Stimulated activated CD4-positive, alpha-beta T cell treated with anti-CD3 and anti-CD28 coated beads, Interleukin-15, amount 100 ng/mL, for 1 hour (primary cell): ENCODE data around the gene SPINT1.

Experiments used
- DNase-seq, 2 donors: peaks; one replicate each; pipeline ENCODE4 v3.0.0-alpha.2; 2020; ENCODE audit warnings: low read depth in 1 of 2, low spot score in 1 of 2

The SPINT1 gene

GRCh38 chr15:40892447-40893012 lies 48.7 kb downstream of the SPINT1 start:
- no peak for DNase-seq

- DNase-seq = no peak
Observed at GRCh38 chr15:40893019-40893670, 49.3 kb downstream of the SPINT1 start.

- DNase-seq = peak; percentile 97 to 100
Observed at GRCh38 chr15:40893733-40894680, 50.2 kb downstream of the SPINT1 start, which contains the start of gene VPS18. VPS18 (plus strand) TSS chr15:40894450; CDS start chr15:40894769, 319 bp downstream.

DNA sequence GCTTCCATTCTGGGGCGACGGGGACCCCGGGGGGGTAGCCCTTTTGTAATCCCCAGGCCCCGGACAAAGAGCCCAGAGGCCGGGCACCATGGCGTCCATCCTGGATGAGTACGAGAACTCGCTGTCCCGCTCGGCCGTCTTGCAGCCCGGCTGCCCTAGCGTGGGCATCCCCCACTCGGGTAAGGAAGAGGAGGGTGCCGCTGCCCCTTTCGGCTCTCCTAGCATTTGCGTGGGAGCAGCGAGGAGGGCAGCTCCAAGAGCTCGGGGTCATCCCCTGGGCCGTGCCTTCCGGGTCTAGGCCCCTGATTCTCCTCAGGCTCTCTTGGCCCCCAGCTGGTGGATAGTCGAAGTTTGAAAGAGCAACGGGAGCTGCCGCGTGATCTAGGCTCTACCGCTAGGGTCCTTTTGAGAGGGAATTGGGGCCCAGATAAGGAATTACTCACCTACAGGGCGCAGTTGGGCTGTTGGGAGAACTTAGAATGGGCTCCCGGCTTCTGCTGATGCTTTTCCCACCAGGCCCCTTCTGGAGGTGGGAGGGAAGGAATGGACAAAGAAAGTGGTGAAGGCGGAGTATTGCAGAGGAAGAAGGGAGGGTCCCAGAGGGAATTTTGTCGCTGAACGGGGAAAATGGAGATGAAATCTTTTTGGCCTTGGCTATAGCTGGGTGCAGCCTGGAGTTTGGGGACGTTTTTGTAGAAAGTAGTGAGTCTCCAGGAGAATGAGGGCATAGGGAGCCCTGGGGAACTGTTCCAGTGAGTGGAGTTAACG lies 51.0 kb downstream of the SPINT1 start:
- DNase-seq = peak in 1 of 2 donors; percentile 23

DNA sequence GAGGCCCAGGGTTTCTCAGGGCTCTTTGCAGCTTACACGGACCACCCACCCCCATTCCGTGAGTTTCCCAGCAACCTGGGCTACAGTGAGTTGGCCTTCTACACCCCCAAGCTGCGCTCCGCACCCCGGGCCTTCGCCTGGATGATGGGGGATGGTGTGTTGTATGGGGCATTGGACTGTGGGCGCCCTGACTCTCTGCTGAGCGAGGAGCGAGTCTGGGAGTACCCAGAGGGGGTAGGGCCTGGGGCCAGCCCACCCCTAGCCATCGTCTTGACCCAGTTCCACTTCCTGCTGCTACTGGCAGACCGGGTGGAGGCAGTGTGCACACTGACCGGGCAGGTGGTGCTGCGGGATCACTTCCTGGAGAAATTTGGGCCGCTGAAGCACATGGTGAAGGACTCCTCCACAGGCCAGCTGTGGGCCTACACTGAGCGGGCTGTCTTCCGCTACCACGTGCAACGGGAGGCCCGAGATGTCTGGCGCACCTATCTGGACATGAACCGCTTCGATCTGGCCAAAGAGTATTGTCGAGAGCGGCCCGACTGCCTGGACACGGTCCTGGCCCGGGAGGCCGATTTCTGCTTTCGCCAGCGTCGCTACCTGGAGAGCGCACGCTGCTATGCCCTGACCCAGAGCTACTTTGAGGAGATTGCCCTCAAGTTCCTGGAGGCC lies 55.8 kb downstream of the SPINT1 start:
- no peak for DNase-seq

- DNase-seq = no peak
Observed at GRCh38 chr15:40900256-40901052, 56.6 kb downstream of the SPINT1 start.

DNA sequence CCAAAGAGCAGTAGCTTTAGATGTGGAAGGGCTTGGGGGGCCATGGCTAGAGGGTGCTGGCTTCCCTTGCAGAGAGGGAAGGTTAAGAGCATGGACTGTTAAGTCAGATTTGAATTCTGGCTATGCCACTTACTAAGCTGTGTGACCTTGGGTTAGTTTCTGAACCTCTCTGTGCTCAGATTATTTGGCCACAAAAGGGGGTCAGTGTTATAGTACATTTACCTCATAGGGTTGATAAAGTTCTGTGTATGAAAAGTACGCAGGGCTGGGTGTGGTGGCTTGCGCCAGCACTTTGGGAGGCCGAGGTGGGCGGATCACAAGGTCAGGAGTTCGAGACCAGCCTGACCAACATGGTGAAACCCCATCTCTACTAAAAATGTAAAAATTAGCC lies 57.2 kb downstream of the SPINT1 start:
- DNase-seq = no peak

- DNase-seq = no peak
Observed at GRCh38 chr15:40902605-40903561, 59.0 kb downstream of the SPINT1 start.

GRCh38 chr15:40904552-40905201 lies 60.8 kb downstream of the SPINT1 start:
- DNase-seq = no peak

DNA sequence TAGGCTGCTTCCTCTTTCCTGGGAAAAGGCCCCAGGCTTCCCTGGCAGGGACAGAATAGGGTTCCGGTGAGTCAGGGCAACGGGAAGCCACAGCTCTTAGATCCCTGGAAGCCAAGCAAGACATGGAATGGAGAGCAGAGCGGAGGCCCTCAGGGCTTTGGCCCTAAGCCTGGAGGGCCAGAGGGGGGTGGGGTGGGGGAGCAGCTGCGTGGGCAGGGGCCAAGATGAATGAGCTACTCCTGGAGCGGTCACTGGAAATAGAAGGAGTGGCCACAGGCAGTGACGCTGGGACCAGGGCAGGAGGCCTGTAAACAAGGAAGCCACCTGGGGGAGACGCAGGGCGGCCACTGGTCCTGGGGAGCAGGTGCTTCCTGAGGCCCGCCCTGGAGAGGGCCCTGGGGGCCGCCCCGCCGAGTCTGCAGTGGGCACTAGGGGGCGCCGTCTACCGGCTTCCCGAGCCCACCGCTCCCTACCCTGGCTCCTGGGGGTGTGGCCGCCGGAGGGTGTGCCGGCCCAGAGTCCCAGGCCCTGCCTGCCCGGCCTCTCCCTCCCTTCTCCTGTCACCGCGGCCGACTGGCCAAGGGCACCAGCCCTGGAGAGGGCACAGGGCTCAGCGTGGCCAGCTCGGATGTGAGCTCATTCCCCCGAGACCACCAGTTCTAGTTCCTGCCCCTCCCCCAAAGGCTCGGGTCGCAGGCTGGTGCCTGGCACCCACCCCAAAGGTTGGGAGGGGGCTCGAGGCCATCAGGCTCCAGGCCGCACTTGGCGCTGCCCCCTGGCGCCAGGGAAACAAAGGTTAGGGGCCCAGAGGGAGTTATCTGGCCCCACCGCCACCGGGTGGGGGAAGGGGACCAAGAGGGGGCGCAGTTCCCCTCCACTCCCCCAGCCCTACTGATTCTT lies 62.5 kb downstream of the SPINT1 start:
- peak; percentile 52 to 67 for DNase-seq

DNA sequence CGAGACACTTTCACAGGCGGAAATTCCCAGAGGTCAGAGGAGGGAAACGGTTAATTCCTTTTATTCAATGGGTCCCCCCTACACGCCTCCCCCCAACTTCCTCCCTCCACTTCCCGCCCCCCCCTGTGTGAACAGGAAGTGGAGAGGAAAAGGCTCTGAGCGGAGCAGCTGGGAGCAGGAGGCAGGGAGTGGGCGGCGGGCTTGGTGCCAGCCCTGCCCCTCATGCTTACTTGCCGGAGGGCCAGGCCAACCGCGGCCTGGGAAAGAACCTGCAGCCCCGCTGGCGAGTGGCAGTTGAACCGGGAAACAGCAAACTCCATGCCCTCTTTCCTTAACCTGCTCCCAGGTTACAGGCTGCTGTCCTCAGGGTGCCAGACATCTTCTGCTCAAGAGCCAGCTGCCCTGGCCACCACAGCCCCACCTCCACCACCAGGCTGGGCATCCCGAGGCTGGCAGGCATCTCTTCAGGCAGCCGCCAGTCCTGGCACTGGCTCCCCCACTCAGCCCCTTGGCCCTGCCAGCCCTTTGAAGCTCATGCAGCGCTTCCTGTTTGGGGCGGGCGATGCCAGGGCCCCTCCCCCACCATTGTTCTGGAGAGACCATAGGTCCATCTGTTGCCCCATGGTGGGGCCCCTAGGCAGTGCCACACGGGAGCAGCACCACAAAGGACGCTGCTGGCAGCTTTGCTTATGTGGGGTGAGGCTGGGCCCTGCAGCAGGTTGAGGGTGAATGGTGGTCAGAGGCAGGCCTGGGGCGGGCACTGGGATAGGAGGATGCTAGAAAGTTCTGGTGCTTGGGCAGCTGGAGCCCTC lies 63.3 kb downstream of the SPINT1 start:
- peak in 1 of 2 donors; percentile 19 for DNase-seq
